ENCODE data around the gene ARHGAP8. TPM values are rescaled to one million over a fixed set of nuclear protein-coding genes. Genes with fewer than 3 reads are reported as not detected.

Gene ARHGAP8
- total RNA-seq, 1 donor from 2014 or later, result 18.1 TPM

DNA sequence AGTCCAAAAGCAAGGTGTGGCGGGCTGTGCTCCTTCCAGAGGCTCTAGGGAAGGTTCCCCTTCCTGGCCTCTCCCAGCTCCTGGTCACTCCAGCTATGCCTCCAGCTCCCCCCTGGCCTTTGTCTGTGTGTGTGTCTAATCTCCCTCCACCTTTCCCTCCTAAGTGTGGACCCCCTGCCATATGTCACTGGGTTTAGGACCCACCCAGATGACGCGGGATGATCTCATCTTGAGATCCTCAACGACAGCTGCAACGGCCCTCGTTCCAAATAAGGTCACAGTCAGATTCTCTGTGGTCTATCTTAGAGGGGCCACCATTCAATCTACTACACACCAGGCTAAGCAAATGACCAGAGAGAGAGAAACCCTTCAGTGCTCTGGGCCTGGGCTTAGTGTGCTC lies 107.9 kb downstream of the ARHGAP8 start:
- TF ChIP-seq, protein P1, sequence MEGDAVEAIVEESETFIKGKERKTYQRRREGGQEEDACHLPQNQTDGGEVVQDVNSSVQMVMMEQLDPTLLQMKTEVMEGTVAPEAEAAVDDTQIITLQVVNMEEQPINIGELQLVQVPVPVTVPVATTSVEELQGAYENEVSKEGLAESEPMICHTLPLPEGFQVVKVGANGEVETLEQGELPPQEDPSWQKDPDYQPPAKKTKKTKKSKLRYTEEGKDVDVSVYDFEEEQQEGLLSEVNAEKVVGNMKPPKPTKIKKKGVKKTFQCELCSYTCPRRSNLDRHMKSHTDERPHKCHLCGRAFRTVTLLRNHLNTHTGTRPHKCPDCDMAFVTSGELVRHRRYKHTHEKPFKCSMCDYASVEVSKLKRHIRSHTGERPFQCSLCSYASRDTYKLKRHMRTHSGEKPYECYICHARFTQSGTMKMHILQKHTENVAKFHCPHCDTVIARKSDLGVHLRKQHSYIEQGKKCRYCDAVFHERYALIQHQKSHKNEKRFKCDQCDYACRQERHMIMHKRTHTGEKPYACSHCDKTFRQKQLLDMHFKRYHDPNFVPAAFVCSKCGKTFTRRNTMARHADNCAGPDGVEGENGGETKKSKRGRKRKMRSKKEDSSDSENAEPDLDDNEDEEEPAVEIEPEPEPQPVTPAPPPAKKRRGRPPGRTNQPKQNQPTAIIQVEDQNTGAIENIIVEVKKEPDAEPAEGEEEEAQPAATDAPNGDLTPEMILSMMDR (IDR thresholded peaks at IDR 0.05), result no peak
- Histone ChIP-seq H3K27ac (no peak overlapping the region), H3K36me3 (no peaks in the 10 kb centered on the region), H3K27me3 (no peaks in the 10 kb centered on the region), H3K4me1 (no peaks in the 10 kb centered on the region), H3K4me3 (no peak overlapping the region), H3K9me3 (no peaks in the 10 kb centered on the region)
- ATAC-seq, result no peak
- DNase-seq, result no peak
- intact Hi-C loops (cut with DNase I), result no loop called here

DNA sequence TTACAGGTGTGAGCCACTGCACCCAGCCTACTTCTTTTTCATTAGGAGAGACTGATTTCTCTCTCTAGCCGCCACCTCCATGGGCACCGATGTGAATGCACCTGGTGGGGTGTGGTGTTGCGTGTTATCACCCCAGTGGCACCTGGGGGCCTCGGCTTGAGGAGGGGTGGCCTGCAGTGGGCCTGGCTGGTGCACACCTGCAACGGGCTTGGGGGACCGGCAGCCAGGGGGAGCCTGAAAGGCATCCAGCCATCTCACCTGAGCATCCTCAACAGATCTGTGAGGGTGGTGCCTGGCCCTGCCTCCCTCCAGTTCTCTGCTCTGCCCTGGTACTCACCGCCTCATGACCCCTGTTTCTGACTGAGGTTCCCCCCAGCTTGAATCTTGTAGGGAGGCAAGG lies 108.9 kb downstream of the ARHGAP8 start:
- intact Hi-C loops (cut with DNase I), result no loop called here
- Histone ChIP-seq H3K4me1 (no peaks in the 10 kb centered on the region), H3K27ac (no peak overlapping the region), H3K27me3 (no peaks in the 10 kb centered on the region), H3K36me3 (no peaks in the 10 kb centered on the region), H3K9me3 (no peaks in the 10 kb centered on the region), H3K4me3 (no peak overlapping the region)
- TF ChIP-seq, protein P1 (IDR thresholded peaks at IDR 0.05), result no peak
- DNase-seq (no peak), ATAC-seq (no peak)

DNA sequence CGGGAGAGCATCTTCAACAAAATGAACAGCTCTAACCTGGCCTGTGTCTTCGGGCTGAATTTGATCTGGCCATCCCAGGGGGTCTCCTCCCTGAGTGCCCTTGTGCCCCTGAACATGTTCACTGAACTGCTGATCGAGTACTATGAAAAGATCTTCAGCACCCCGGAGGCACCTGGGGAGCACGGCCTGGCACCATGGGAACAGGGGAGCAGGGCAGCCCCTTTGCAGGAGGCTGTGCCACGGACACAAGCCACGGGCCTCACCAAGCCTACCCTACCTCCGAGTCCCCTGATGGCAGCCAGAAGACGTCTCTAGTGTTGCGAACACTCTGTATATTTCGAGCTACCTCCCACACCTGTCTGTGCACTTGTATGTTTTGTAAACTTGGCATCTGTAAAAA lies 109.9 kb downstream of the ARHGAP8 start:
- Histone ChIP-seq H3K4me3 (no peak overlapping the region), H3K9me3 (no peaks in the 10 kb centered on the region), H3K27me3 (no peaks in the 10 kb centered on the region), H3K4me1 (no peaks in the 10 kb centered on the region), H3K27ac (no peak overlapping the region), H3K36me3 (no peaks in the 10 kb centered on the region)
- ATAC-seq (no peak), DNase-seq (no peak)
- intact Hi-C loops (cut with DNase I), result no loop called here
- TF ChIP-seq, protein P1 (IDR thresholded peaks at IDR 0.05), result no peak

DNA sequence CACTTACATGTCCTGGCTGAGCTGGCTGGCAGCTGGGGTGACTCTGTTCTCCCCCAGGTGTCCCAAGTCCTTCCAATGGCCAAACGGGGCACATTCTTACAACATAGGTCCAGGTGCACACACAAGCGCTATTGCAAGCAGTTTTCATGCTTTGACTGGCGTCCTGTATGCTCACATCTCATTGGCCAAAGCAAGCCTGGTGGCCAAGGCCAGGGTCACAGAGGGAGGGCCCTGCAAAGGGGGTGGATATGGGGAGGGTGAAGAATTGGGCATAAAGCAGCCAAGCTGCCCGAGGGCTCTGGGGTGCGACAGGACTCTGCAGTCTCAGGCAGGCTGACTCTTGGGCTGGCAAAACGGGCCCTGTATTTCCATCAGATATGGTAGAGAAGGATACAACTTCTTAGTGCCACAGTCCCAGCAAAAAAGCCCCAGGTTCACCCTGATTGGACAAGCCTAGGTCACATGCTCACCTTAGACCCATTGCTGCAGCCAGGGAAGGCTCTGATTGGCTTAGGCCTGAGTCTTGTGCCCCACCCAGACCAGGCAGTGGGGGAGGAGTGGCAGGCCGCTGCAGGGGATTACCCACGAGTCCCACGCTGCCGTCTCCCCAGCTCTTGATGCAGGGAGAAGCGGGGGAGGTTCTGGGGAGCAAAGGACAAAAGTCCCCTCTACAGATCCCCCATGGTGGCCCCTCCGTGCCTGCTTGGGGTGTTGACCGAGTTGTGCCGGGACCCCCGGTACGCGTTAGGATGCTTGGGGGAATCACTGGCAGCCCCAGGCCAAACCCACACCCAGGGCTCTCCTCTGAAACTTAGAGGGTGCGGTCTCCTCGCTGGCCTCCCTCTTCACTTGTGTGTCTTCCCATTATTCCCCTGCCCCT lies 110.8 kb downstream of the ARHGAP8 start:
- no peak for DNase-seq
- ATAC-seq, result no peak
- Histone ChIP-seq H3K9me3 (no peaks in the 10 kb centered on the region), H3K27me3 (no peaks in the 10 kb centered on the region), H3K27ac (no peak overlapping the region), H3K4me3 (no peak overlapping the region), H3K36me3 (no peaks in the 10 kb centered on the region), H3K4me1 (no peaks in the 10 kb centered on the region)
- intact Hi-C loops (cut with DNase I), result no loop called here
- TF ChIP-seq, protein P1 (IDR thresholded peaks at IDR 0.05), result no peak

DNA sequence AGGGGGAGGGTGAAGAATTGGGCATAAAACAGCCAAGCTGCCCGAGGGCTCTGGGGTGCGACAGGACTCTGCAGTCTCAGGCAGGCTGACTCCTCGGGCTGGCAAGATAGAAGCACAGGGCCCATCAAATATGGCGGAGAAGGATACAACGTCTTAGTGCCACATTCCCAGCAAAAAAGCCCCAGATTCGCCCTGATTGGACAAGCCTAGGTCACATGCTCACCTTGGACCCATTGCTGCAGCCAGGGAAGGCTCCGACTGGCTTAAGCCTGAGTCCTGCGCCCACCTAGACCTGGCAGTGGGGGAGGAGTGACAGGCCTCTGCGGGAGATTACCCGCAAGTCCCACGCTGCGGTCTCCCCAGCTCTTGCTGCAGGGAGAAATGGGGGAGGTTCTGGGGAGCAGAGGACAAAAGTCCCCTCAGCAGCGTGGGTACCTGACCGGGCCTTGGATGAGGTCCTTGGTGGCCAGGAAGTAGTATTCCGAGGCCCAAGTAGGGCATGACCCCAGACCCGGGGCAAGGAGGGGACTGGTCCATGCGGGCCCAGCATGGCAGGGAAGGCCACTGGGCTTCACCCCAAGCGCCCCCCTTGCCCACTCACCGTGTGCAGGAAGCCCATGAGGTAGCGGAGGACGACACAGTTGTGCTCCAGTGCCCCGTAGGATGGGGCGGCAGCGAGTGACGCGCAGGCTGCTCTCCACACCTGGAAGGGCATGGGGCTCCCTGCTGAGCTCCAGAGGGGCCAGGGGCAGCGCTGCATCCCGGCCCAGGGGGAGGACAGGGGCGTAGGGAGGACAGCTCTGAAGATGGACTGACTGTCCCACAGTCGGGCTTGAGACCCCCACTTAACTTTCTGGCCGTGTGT lies 113.0 kb downstream of the ARHGAP8 start:
- DNase-seq (no peak), ATAC-seq (no peak)
- Histone ChIP-seq H3K27me3 (no peaks in the 10 kb centered on the region), H3K4me1 (no peaks in the 10 kb centered on the region), H3K27ac (no peak overlapping the region), H3K36me3 (no peaks in the 10 kb centered on the region), H3K9me3 (no peaks in the 10 kb centered on the region), H3K4me3 (no peak overlapping the region)
- TF ChIP-seq, protein P1 (IDR thresholded peaks at IDR 0.05), result no peak
- intact Hi-C loops (cut with DNase I), result no loop called here

Measured in upper lobe of right lung (tissue), 1 donor.